ENCODE measurements around the gene AKAP6. TPM values are rescaled to one million over a fixed set of nuclear protein-coding genes. Genes with fewer than 3 reads are reported as not detected.
A peak's percentile ranks its signal among the peaks of the same experiment; 100 is the strongest.

The AKAP6 gene
- polyA plus RNA-seq, 1 donor, result 8.5 TPM

DNA sequence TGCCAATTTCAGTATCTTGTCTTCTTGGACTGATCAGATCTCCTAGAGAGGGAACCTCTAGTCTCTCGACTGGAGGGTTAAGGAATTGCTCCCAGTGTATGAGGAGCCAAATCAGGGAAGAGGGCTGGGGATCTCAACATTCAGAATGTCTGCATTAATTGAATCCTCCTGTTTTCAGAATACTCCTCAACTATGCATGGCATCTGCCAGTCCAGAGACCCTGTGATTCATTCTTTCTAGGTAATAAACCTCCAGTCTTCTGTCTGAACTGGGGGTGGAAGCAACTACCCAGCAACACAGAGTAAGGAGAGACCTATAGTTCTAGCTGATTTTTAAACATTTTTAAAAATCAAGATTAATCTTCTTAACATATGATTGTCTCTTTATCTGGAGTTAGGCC, 92.7 kb downstream of the AKAP6 start:
- Histone ChIP-seq H3K4me3 (ENCODE audit: low read length) (no peak overlapping the region), H3K27ac (ENCODE audit: low read length) (no peak overlapping the region), H3K9me3 (ENCODE audit: control insufficient read depth, low read depth, low read length) (no peaks in the 10 kb centered on the region), H3K4me1 (ENCODE audit: control insufficient read depth, insufficient read depth, low read length) (peaks cover 12% of the 10 kb centered on the region), H3K27me3 (ENCODE audit: control insufficient read depth, insufficient read depth, low read length) (no peaks in the 10 kb centered on the region), H3K36me3 (ENCODE audit: control insufficient read depth, insufficient read depth, low read length) (no peaks in the 10 kb centered on the region)
- WGBS (ENCODE audit: insufficient coverage, low lambda C conversion rate), result no CpG with 5 or more reads among the region's 1 CpG
- no peak for DNase-seq

DNA sequence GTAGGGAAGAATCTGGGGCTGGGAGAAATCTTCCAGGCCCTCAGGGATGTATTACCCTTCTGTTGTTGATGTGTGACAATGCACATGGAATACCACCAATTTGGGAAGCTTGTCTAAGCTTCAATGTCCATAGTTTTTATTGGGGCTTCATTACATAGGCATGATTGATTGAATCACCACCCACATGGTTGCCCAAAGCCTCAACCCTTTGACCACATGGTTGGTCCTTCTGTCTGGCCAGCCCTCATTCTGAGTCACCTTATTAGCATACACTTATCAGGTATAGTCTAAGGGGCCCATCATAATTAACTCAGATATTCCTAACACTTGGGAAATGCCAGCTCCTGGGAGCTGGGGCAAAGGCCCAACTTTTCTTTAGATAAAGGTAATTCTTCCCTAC, 93.3 kb downstream of the AKAP6 start:
- Histone ChIP-seq H3K4me3 (ENCODE audit: low read length) (no peak overlapping the region), H3K27ac (ENCODE audit: low read length) (no peak overlapping the region), H3K9me3 (ENCODE audit: control insufficient read depth, low read depth, low read length) (no peaks in the 10 kb centered on the region), H3K27me3 (ENCODE audit: control insufficient read depth, insufficient read depth, low read length) (no peaks in the 10 kb centered on the region), H3K36me3 (ENCODE audit: control insufficient read depth, insufficient read depth, low read length) (no peaks in the 10 kb centered on the region), H3K4me1 (ENCODE audit: control insufficient read depth, insufficient read depth, low read length) (peaks cover 12% of the 10 kb centered on the region)
- DNase-seq, result no peak

DNA sequence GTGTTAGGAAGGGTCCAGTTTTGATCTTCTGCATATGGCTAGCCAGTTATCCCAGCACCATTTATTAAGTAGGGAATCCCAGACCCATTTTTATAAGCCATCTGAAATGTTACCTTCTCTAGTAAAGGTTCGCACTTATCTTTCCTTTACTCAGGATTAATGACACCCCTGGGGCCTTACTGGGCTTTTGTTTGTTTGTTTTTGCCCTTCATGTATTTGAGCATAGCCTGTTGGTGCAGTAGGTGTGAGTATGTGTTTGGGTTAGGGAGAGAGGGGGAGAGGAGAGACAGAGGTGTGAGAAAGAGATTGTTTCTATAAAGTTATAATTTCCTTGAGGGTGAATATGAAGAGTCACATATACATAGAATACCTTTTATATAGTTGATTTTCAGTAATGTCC, 96.9 kb downstream of the AKAP6 start:
- no peaks in the 10 kb centered on the region for H3K9me3 ChIP-seq (ENCODE audit: control insufficient read depth, low read depth, low read length)
- no peaks in the 10 kb centered on the region for H3K36me3 ChIP-seq (ENCODE audit: control insufficient read depth, insufficient read depth, low read length)
- H3K27me3 ChIP-seq (ENCODE audit: control insufficient read depth, insufficient read depth, low read length), result no peaks in the 10 kb centered on the region
- no peak for DNase-seq
- no peak overlapping the region for H3K4me3 ChIP-seq (ENCODE audit: low read length)
- no peak overlapping the region for H3K27ac ChIP-seq (ENCODE audit: low read length)
- no CpG with 5 or more reads among the region's 1 CpG for WGBS (ENCODE audit: insufficient coverage, low lambda C conversion rate)
- no peaks in the 10 kb centered on the region for H3K4me1 ChIP-seq (ENCODE audit: control insufficient read depth, insufficient read depth, low read length)

DNA sequence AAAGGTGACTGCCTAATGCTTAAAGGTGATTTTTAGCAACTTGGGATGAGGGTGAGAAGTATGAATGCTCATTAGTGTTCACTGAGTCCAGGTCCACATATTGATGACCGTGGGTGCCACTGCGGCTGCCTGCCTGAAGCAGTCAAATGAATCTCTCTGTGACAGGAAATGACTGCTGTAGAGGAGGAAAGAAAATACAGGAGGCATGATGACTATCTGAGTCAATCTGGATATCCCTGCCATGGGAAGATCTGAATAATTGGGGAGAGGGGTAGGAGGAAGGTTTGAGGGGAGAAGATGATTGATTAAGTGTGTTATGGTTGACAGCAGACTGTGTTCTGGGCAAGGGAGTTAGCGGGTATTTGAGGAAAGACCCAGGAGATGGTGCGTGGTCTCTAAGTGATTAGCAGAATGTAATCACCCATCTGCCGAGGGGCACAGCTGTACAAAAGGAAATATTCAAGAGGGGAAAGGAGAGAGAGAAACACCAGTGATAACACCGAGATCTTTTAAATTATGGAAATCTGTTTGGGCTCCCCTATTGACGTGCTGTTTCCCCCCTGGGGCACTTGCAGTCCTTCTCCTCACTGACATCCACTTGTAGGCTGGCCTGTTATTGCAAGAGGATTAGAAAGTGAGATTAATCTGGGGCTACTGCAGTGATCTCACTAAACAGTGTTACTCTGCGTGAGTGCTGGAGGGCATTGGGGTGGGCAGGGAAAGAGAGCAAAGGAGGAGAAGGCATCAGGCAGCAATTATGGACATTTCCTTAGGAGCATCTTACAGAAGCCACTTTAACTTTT, 97.7 kb downstream of the AKAP6 start:
- 61% methylated on average over 3 of the region's 8 CpGs for WGBS (ENCODE audit: insufficient coverage, low lambda C conversion rate)
- H3K27ac ChIP-seq (ENCODE audit: low read length), result no peak overlapping the region

DNA sequence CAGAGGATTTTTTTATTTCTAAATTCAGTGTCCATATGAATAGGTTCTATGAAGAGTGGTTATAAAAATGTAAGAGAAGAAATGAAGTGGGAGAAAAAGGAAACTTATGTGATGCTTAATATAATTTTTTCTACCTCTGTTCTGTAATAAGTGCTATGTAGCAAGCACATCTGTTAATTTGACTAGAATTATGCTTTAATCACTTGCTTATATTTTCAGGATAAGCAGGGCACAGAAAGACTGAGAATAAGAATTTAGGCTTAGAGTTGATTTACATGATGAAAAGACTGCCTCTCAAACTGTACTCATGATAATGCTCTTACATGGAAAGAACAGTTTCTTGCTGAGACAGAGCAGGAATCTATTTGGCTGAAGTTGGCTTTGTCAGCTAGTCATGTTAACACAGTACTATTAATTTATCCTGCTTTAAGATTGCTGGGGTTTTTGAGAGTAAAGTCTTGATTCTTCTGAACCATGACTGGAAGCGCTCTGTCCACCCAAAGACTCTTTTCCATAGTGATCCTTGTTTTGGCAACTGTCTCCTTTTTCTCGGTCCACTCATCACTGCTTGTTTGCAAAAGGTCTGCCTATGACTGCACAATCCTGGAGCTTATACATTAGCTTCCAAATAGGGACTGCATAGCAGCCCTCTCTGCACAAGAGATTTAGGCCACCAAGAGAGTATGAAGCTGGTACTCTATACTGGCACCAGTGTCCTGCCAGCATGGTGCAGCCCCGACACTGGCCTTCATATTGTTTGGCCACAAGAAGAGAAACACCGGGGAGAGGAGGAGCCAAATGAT, 98.8 kb downstream of the AKAP6 start:
- WGBS (ENCODE audit: insufficient coverage, low lambda C conversion rate), result no CpG with 5 or more reads among the region's 4 CpGs
- no peaks in the 10 kb centered on the region for H3K4me1 ChIP-seq (ENCODE audit: control insufficient read depth, insufficient read depth, low read length)
- no peaks in the 10 kb centered on the region for H3K27me3 ChIP-seq (ENCODE audit: control insufficient read depth, insufficient read depth, low read length)
- no peaks in the 10 kb centered on the region for H3K36me3 ChIP-seq (ENCODE audit: control insufficient read depth, insufficient read depth, low read length)
- H3K27ac ChIP-seq (ENCODE audit: low read length), result no peak overlapping the region
- no peaks in the 10 kb centered on the region for H3K9me3 ChIP-seq (ENCODE audit: control insufficient read depth, low read depth, low read length)
- no peak overlapping the region for H3K4me3 ChIP-seq (ENCODE audit: low read length)
- no peak for DNase-seq

More for the DNA sequence above, 97.7 kb downstream of the AKAP6 start:
- DNase-seq, result no peak
- Histone ChIP-seq H3K4me1 (ENCODE audit: control insufficient read depth, insufficient read depth, low read length) (no peaks in the 10 kb centered on the region), H3K36me3 (ENCODE audit: control insufficient read depth, insufficient read depth, low read length) (no peaks in the 10 kb centered on the region), H3K4me3 (ENCODE audit: low read length) (no peak overlapping the region), H3K27me3 (ENCODE audit: control insufficient read depth, insufficient read depth, low read length) (no peaks in the 10 kb centered on the region), H3K9me3 (ENCODE audit: control insufficient read depth, low read depth, low read length) (no peaks in the 10 kb centered on the region)

DNA sequence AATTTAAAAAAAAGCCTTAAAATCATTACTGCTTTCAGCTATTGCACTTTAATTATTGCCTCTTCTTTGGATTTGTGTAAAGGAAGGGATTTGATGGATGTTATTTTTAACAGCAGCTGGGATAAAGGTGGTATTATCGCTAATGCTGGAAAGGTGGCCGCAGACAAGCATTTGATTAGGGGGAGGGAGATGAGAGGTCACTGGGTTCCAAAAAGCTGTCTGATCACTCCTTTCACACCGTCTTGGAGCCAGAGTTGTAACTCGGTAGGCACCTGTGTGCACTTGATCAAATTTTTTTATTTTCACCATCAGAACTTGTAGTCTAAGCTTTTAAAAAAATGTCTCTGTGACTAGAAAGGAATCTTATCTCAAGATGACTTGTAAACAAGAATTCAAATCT, 99.8 kb downstream of the AKAP6 start:
- peaks cover 5% of the 10 kb centered on the region for H3K4me1 ChIP-seq (ENCODE audit: control insufficient read depth, insufficient read depth, low read length)
- no peak for DNase-seq
- H3K27ac ChIP-seq (ENCODE audit: low read length), result no peak overlapping the region
- H3K36me3 ChIP-seq (ENCODE audit: control insufficient read depth, insufficient read depth, low read length), result no peaks in the 10 kb centered on the region
- WGBS (ENCODE audit: insufficient coverage, low lambda C conversion rate), result 60% methylated on average over 3 of the region's 4 CpGs
- no peaks in the 10 kb centered on the region for H3K27me3 ChIP-seq (ENCODE audit: control insufficient read depth, insufficient read depth, low read length)
- no peaks in the 10 kb centered on the region for H3K9me3 ChIP-seq (ENCODE audit: control insufficient read depth, low read depth, low read length)
- peak overlapping the region; percentile 13 for H3K4me3 ChIP-seq (ENCODE audit: low read length)

DNA sequence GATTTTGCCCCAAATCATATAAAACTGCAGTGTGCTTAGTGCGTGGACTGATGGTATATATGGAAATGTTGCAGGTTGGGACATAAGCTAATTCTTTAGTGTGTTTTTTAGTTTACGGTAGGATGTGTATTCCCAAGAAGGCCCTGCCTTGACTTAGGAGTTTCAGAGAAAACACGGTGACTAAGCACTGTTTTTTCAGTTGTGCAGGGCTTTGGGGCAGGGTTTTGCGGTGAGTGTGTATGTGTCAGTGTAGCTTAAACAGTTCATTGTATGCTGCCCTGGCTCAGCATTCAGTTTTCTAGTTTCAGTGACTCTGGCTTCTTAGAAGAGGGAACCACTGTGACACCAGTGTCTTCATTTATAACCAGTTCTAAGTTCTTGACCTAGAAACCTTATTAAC, 101.2 kb downstream of the AKAP6 start:
- Histone ChIP-seq H3K4me1 (ENCODE audit: control insufficient read depth, insufficient read depth, low read length) (peaks cover 5% of the 10 kb centered on the region), H3K36me3 (ENCODE audit: control insufficient read depth, insufficient read depth, low read length) (no peaks in the 10 kb centered on the region), H3K27ac (ENCODE audit: low read length) (no peak overlapping the region), H3K27me3 (ENCODE audit: control insufficient read depth, insufficient read depth, low read length) (no peaks in the 10 kb centered on the region), H3K4me3 (ENCODE audit: low read length) (no peak overlapping the region), H3K9me3 (ENCODE audit: control insufficient read depth, low read depth, low read length) (no peaks in the 10 kb centered on the region)
- WGBS (ENCODE audit: insufficient coverage, low lambda C conversion rate), result no CpG with 5 or more reads among the region's 4 CpGs
- no peak for DNase-seq

DNA sequence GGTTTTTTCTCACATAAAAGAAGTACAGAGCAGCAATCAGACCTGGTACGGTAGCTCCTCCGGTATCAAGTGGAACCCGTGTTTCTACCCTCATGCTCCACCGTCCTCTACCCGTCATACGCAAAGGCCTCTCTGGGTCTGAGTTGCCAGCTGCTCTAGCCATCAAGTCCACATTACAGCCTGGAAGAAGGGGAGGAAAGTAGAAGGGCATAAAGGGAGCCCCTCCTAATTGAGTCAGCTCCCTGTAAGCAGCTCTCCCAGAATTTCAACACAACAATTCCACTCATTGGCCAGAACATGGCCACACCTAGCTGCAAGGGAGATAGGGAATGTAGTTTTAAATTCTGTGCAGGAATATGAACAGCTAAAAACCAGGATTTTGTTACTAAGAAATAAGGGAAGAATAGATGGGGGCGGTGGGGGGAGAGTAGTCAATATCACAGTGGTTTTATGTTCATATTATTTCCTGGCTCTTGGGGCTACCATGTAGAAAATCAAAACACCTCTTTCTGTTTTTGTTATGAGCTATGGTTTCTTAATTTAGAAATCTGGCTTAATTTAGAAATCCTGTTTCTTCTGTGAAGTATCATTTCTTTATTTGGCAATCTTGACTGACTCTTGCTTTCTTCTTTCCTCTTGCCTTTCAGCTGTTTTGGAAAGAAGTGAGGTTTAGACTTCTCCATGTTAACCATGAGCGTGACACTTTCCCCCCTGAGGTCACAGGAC, 103.9 kb downstream of the AKAP6 start:
- WGBS (ENCODE audit: insufficient coverage, low lambda C conversion rate), result no CpG with 5 or more reads among the region's 8 CpGs
- no peak for DNase-seq
- Histone ChIP-seq H3K9me3 (ENCODE audit: control insufficient read depth, low read depth, low read length) (no peaks in the 10 kb centered on the region), H3K4me3 (ENCODE audit: low read length) (no peak overlapping the region), H3K4me1 (ENCODE audit: control insufficient read depth, insufficient read depth, low read length) (peaks cover 5% of the 10 kb centered on the region), H3K27me3 (ENCODE audit: control insufficient read depth, insufficient read depth, low read length) (no peaks in the 10 kb centered on the region), H3K36me3 (ENCODE audit: control insufficient read depth, insufficient read depth, low read length) (no peaks in the 10 kb centered on the region), H3K27ac (ENCODE audit: low read length) (no peak overlapping the region)

DNA sequence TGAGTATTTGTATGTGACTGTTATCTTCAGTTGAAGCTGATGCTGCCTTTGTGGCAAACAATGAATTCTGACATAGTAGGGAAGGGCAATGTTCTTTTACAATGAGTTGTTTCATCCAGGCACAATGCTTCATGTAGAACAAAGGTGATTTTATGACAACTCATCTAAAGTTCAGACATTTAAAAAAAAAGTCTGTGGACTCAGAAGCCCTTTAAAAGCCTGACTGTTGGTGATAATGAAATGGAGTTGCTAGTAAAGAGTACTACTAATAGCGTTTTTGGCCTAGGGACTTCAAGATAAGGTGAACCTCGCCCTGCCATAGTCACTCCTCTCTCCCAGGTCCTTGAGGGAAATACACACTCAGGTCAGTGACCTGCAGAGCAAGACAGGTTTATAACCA, 105.1 kb downstream of the AKAP6 start:
- H3K4me3 ChIP-seq (ENCODE audit: low read length), result no peak overlapping the region
- no peaks in the 10 kb centered on the region for H3K27me3 ChIP-seq (ENCODE audit: control insufficient read depth, insufficient read depth, low read length)
- peaks cover 5% of the 10 kb centered on the region for H3K4me1 ChIP-seq (ENCODE audit: control insufficient read depth, insufficient read depth, low read length)
- WGBS (ENCODE audit: insufficient coverage, low lambda C conversion rate), result no CpG with 5 or more reads among the region's 2 CpGs
- H3K27ac ChIP-seq (ENCODE audit: low read length), result no peak overlapping the region
- peak; percentile 20 to 72 for DNase-seq
- no peaks in the 10 kb centered on the region for H3K36me3 ChIP-seq (ENCODE audit: control insufficient read depth, insufficient read depth, low read length)
- no peaks in the 10 kb centered on the region for H3K9me3 ChIP-seq (ENCODE audit: control insufficient read depth, low read depth, low read length)

DNA sequence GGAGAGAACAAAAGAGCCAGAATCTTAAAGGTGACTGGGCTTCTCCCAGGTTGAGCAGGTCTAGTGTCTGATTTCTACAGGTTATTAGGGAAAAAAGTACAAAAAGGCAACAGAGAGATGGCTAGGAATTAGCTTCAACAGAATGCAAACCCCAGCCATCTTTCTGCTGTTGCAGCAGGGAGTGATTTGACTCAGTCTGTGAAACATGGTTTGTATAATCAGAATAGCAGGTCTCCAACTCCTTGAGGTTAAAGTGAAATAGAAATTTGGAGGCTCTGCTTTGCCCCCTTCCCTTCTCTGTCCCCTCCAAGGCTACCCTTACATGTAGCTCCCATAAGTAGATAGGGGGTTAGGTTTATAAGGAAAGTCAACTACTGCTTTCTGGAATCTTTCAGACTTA, 105.8 kb downstream of the AKAP6 start:
- Histone ChIP-seq H3K9me3 (ENCODE audit: control insufficient read depth, low read depth, low read length) (no peaks in the 10 kb centered on the region), H3K27me3 (ENCODE audit: control insufficient read depth, insufficient read depth, low read length) (no peaks in the 10 kb centered on the region), H3K4me1 (ENCODE audit: control insufficient read depth, insufficient read depth, low read length) (peaks cover 5% of the 10 kb centered on the region), H3K36me3 (ENCODE audit: control insufficient read depth, insufficient read depth, low read length) (no peaks in the 10 kb centered on the region), H3K27ac (ENCODE audit: low read length) (no peak overlapping the region), H3K4me3 (ENCODE audit: low read length) (no peak overlapping the region)
- no peak for DNase-seq

Measured in large intestine (tissue), 3 donors.